ENCODE results near the gene REXO2. TPM values are rescaled to one million over a fixed set of nuclear protein-coding genes. Genes with fewer than 3 reads are reported as not detected.

REXO2 gene
- total and polyA plus RNA-seq, 3 experiments from 2014 or later: 52.9 to 79.8 (median 77.7) TPM

DNA sequence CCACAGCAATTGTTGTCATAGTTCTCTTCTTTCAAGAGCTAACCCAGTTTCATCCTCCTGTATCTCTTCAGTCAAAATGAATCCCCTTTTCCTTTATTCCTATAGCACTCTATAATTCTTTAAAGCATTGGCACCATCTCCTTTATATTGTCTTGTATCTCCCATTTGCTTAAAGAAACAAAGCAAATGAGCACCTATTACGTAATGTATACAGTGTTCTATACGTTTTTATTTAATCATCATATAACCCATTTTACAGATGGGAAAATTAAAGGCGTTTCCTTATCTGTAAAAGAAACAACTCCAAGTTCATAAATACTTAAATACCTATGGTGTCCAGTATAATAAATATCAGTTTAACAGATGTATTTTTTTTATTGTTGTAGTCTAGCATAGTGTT, 6.4 kb upstream of the REXO2 start:
- CTCF ChIA-PET: no interaction called here
- H3K27me3 ChIP-seq (ENCODE audit: insufficient read depth, low read length, poor library complexity, severe bottlenecking): no peaks in the 10 kb centered on the region
- Mint-ChIP-seq H3K27me3 (no peaks in the 10 kb centered on the region), H3K4me1 (no peaks in the 10 kb centered on the region), H3K9me3 (no peaks in the 10 kb centered on the region), H3K4me3 (no peak overlapping the region), H3K36me3 (peaks cover 0 to 3% (median 0%) of the 10 kb centered on the region in 3 donors), H3K27ac (no peak overlapping the region)
- H3K9me3 ChIP-seq (ENCODE audit: low read length): no peaks in the 10 kb centered on the region
- no peaks in the 10 kb centered on the region for H3K4me1 ChIP-seq (ENCODE audit: insufficient read depth, low read length)
- no peak overlapping the region for H3K4me3 ChIP-seq (ENCODE audit: low read length)
- no peaks in the 10 kb centered on the region for H3K36me3 ChIP-seq (ENCODE audit: insufficient read depth, low read length)
- H3K27ac ChIP-seq (ENCODE audit: low read depth, low read length): no peak overlapping the region
- DNase-seq: no peak
- POLR2A ChIA-PET: no interaction called here

GRCh38 chr11:114433376-114433775, 5.9 kb upstream of the REXO2 start:
- Histone ChIP-seq H3K36me3 (ENCODE audit: insufficient read depth, low read length) (no peaks in the 10 kb centered on the region), H3K4me1 (ENCODE audit: insufficient read depth, low read length) (no peaks in the 10 kb centered on the region), H3K27me3 (ENCODE audit: insufficient read depth, low read length, poor library complexity, severe bottlenecking) (no peaks in the 10 kb centered on the region), H3K9me3 (ENCODE audit: low read length) (no peaks in the 10 kb centered on the region), H3K27ac (ENCODE audit: low read depth, low read length) (no peak overlapping the region), H3K4me3 (ENCODE audit: low read length) (no peak overlapping the region)
- H3K9me3 Mint-ChIP-seq: no peaks in the 10 kb centered on the region
- peaks cover 0 to 2% (median 0%) of the 10 kb centered on the region in 3 donors for H3K4me1 Mint-ChIP-seq
- H3K27ac Mint-ChIP-seq: no peak overlapping the region
- DNase-seq: no peak
- H3K36me3 Mint-ChIP-seq: peaks cover 0 to 3% (median 0%) of the 10 kb centered on the region in 3 donors
- no peak overlapping the region for H3K4me3 Mint-ChIP-seq
- ChIA-PET POLR2A (no interaction called here), CTCF (no interaction called here)
- no peaks in the 10 kb centered on the region for H3K27me3 Mint-ChIP-seq

DNA sequence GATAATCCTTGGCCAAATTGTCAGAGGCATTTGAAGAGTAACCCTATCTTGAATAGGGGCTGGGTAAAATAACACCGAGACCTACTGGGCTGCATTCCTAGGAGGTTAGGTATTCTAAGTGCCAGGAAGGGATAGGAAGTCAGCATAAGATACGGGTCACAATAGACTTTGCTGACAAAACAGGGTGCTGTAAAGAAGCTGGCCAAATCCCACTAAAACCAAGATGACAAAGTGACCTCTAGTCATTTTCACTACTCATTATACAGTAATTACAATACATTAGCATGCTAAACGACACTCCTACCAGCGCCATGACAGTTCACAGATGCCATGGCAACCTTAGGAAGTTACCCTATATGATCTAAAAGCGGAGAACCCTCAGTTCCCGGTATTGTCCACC, 964 bp upstream of the REXO2 start:
- Histone ChIP-seq H3K36me3 (ENCODE audit: insufficient read depth, low read length) (no peaks in the 10 kb centered on the region), H3K9me3 (ENCODE audit: low read length) (no peaks in the 10 kb centered on the region), H3K27me3 (ENCODE audit: insufficient read depth, low read length, poor library complexity, severe bottlenecking) (no peaks in the 10 kb centered on the region), H3K27ac (ENCODE audit: low read depth, low read length) (no peak overlapping the region), H3K4me3 (ENCODE audit: low read length) (no peak overlapping the region), H3K4me1 (ENCODE audit: insufficient read depth, low read length) (peaks cover 15% of the 10 kb centered on the region)
- Mint-ChIP-seq H3K9me3 (no peaks in the 10 kb centered on the region), H3K36me3 (peaks cover 0 to 17% (median 8%) of the 10 kb centered on the region in 3 donors), H3K4me1 (peaks cover 29 to 41% (median 37%) of the 10 kb centered on the region in 3 donors), H3K4me3 (peak overlapping the region in 3 of 7 donors; percentile 63 to 98 (median 98)), H3K27me3 (no peaks in the 10 kb centered on the region), H3K27ac (peak overlapping the region in 2 of 8 donors; percentile 84 to 96)
- no peak for DNase-seq
- CTCF ChIA-PET: no interaction called here
- POLR2A ChIA-PET: interaction anchor here (0.9 to 1.4 kb wide), 2 partner anchors 36 to 38 kb away, joined by 3 to 10 read pairs; partner anchors contain the start of genes C11orf71 and RBM7

DNA sequence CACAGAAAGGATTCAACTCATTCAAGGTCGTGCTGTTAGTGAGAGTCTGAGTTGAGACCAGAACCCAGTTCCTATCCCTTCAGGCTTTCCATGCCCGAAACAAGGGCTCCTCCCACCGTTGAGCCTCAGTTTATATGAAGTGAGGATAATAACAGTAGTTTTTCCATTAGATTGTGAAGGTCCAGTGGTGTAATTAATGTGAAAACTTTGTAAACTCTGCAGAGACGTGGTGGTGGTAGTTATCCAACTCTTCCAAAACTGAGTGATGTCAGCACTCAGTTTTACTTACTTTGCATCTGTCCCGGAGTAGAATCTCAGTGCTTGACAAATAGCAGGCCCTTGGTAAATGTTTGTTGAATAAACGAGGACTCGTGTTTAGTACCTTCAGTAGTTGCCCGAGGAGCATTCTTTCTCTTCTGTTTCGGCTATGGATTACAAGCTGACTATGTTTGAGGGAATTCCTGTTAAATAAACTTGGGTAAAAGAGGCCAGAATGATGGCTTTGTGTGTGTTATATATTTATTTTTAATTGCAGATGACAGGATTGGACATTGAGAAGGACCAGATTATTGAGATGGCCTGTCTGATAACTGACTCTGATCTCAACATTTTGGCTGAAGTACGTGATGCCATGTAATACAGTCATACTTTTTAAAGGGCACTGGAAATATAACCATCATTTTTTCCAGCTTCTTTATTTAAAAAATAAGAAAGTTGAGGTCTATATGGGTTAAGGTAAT, 1.0 kb downstream of the REXO2 start:
- Histone ChIP-seq H3K27me3 (ENCODE audit: insufficient read depth, low read length, poor library complexity, severe bottlenecking) (no peaks in the 10 kb centered on the region), H3K9me3 (ENCODE audit: low read length) (no peaks in the 10 kb centered on the region), H3K27ac (ENCODE audit: low read depth, low read length) (peak overlapping the region; percentile 73), H3K4me3 (ENCODE audit: low read length) (peak overlapping the region; percentile 94), H3K4me1 (ENCODE audit: insufficient read depth, low read length) (peaks cover 15% of the 10 kb centered on the region), H3K36me3 (ENCODE audit: insufficient read depth, low read length) (peaks cover 7% of the 10 kb centered on the region)
- Mint-ChIP-seq H3K4me3 (peak overlapping the region; percentile 94 to 100 (median 98)), H3K36me3 (peaks cover 0 to 36% (median 11%) of the 10 kb centered on the region in 3 donors), H3K27ac (peak overlapping the region in 7 of 8 donors; percentile 55 to 96 (median 93)), H3K27me3 (no peaks in the 10 kb centered on the region), H3K9me3 (no peaks in the 10 kb centered on the region), H3K4me1 (peaks cover 29 to 51% (median 45%) of the 10 kb centered on the region in 3 donors)
- no peak for DNase-seq
- ChIA-PET CTCF (no interaction called here), POLR2A (no interaction called here)

DNA sequence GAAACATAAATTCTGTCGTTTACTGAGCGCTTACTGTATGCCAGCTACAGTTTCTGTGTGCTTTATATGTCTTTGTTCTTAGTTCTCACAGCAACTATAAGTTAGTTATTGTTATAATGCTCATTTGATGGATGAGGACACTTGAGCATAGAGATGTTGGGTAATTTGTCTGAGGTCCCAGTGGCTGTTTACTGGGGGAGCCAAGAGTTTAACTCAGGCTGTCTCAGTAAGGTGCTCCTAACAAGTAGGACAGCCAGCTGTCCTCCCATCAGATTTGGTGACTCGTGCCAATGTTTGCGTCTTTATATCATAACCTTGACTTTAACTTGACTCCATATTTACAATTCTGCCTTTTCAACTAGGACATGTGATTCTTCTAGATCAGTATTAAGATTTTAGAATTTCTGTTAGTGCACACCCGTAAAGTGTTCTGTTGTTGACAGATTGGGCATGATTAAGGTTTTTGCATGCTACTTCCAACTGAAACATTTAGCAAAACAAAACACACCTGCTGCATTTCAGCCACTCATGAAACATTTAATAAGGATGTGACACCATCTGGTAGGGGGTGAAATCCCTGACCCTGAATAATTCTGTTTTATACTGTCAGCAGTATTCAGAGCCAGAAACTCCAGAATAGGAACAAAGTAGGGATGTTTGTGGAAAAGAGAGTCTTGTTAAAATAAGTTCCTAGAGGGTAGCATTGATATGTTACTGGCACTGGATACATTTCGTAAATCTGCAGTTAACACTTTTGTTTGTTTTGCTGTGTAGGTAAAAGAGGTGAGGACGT, 1.9 kb downstream of the REXO2 start:
- Mint-ChIP-seq H3K36me3 (peaks cover 0 to 43% (median 14%) of the 10 kb centered on the region in 3 donors), H3K27ac (peak overlapping the region in 2 of 8 donors; percentile 7 to 44), H3K4me3 (peak overlapping the region in 6 of 7 donors; percentile 28 to 96 (median 42)), H3K27me3 (no peaks in the 10 kb centered on the region), H3K9me3 (no peaks in the 10 kb centered on the region), H3K4me1 (peaks cover 32 to 51% (median 46%) of the 10 kb centered on the region in 3 donors)
- no peak overlapping the region for H3K4me3 ChIP-seq (ENCODE audit: low read length)
- peaks cover 7% of the 10 kb centered on the region for H3K36me3 ChIP-seq (ENCODE audit: insufficient read depth, low read length)
- ChIA-PET POLR2A (no interaction called here), CTCF (no interaction called here)
- no peak overlapping the region for H3K27ac ChIP-seq (ENCODE audit: low read depth, low read length)
- DNase-seq: no peak
- H3K4me1 ChIP-seq (ENCODE audit: insufficient read depth, low read length): peaks cover 15% of the 10 kb centered on the region
- no peaks in the 10 kb centered on the region for H3K27me3 ChIP-seq (ENCODE audit: insufficient read depth, low read length, poor library complexity, severe bottlenecking)
- H3K9me3 ChIP-seq (ENCODE audit: low read length): no peaks in the 10 kb centered on the region

- H3K36me3 Mint-ChIP-seq: peaks cover 6 to 48% (median 20%) of the 10 kb centered on the region in 3 donors
- H3K4me3 Mint-ChIP-seq: peak overlapping the region in 2 of 7 donors; percentile 15 to 40
- DNase-seq: no peak
- H3K9me3 ChIP-seq (ENCODE audit: low read length): no peaks in the 10 kb centered on the region
- no peaks in the 10 kb centered on the region for H3K27me3 ChIP-seq (ENCODE audit: insufficient read depth, low read length, poor library complexity, severe bottlenecking)
- H3K4me1 Mint-ChIP-seq: peaks cover 37 to 54% (median 52%) of the 10 kb centered on the region in 3 donors
- POLR2A ChIA-PET: no interaction called here
- CTCF ChIA-PET: no interaction called here
- no peaks in the 10 kb centered on the region for H3K27me3 Mint-ChIP-seq
- no peaks in the 10 kb centered on the region for H3K9me3 Mint-ChIP-seq
- peaks cover 11% of the 10 kb centered on the region for H3K36me3 ChIP-seq (ENCODE audit: insufficient read depth, low read length)
- H3K4me3 ChIP-seq (ENCODE audit: low read length): no peak overlapping the region
- no peak overlapping the region for H3K27ac Mint-ChIP-seq
- no peak overlapping the region for H3K27ac ChIP-seq (ENCODE audit: low read depth, low read length)
- peaks cover 15% of the 10 kb centered on the region for H3K4me1 ChIP-seq (ENCODE audit: insufficient read depth, low read length)
Observed at GRCh38 chr11:114441921-114442320, 2.7 kb downstream of the REXO2 start.

- POLR2A ChIA-PET: no interaction called here
- no peaks in the 10 kb centered on the region for H3K27me3 Mint-ChIP-seq
- H3K9me3 Mint-ChIP-seq: no peaks in the 10 kb centered on the region
- peaks cover 40 to 58% (median 55%) of the 10 kb centered on the region in 3 donors for H3K4me1 Mint-ChIP-seq
- peaks cover 15% of the 10 kb centered on the region for H3K4me1 ChIP-seq (ENCODE audit: insufficient read depth, low read length)
- H3K36me3 ChIP-seq (ENCODE audit: insufficient read depth, low read length): peaks cover 11% of the 10 kb centered on the region
- no peak overlapping the region for H3K27ac ChIP-seq (ENCODE audit: low read depth, low read length)
- no peak overlapping the region for H3K4me3 ChIP-seq (ENCODE audit: low read length)
- H3K27ac Mint-ChIP-seq: no peak overlapping the region
- peaks cover 6 to 54% (median 20%) of the 10 kb centered on the region in 3 donors for H3K36me3 Mint-ChIP-seq
- H3K4me3 Mint-ChIP-seq: no peak overlapping the region
- no peaks in the 10 kb centered on the region for H3K9me3 ChIP-seq (ENCODE audit: low read length)
- no peaks in the 10 kb centered on the region for H3K27me3 ChIP-seq (ENCODE audit: insufficient read depth, low read length, poor library complexity, severe bottlenecking)
- no peak for DNase-seq
- CTCF ChIA-PET: no interaction called here
Observed at GRCh38 chr11:114442536-114442935, 3.3 kb downstream of the REXO2 start.

DNA sequence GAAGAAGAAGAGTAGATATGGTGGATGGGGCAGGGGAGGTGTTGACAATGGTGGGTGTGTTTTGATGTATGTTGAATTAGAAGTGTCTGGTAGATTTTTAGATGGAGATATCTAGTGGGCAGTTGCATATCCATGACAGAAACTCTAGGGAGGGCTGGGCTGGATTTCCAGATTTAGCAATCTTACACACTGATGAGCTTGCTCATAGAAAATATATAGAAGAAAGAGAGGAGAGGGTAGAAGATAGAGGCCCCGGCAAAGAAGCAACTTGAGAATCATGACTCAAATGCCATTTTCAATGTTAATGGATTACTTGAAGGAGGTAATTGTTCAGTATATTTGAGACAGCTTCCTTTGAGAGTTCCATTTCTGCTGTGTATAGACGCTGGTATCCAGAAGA, 8.2 kb downstream of the REXO2 start:
- Histone ChIP-seq H3K4me1 (ENCODE audit: insufficient read depth, low read length) (no peaks in the 10 kb centered on the region), H3K4me3 (ENCODE audit: low read length) (no peak overlapping the region), H3K27me3 (ENCODE audit: insufficient read depth, low read length, poor library complexity, severe bottlenecking) (no peaks in the 10 kb centered on the region), H3K36me3 (ENCODE audit: insufficient read depth, low read length) (peaks cover 27% of the 10 kb centered on the region), H3K27ac (ENCODE audit: low read depth, low read length) (no peak overlapping the region), H3K9me3 (ENCODE audit: low read length) (no peaks in the 10 kb centered on the region)
- H3K27me3 Mint-ChIP-seq: no peaks in the 10 kb centered on the region
- H3K4me3 Mint-ChIP-seq: no peak overlapping the region
- peaks cover 6 to 81% (median 29%) of the 10 kb centered on the region in 3 donors for H3K36me3 Mint-ChIP-seq
- ChIA-PET POLR2A (no interaction called here), CTCF (no interaction called here)
- no peak for DNase-seq
- peaks cover 12 to 24% (median 17%) of the 10 kb centered on the region in 3 donors for H3K4me1 Mint-ChIP-seq
- H3K27ac Mint-ChIP-seq: peak overlapping the region in 1 of 8 donors; percentile 24
- no peaks in the 10 kb centered on the region for H3K9me3 Mint-ChIP-seq

All from CD8-positive, alpha-beta memory T cell (primary cell).